C1 segment of cervical spinal cord (tissue), 14 donors: ENCODE results near the gene EML6.

Experiments
- DNase-seq, 14 donors: peaks; one replicate each; lab custom pipeline; 2025; lab: John Stamatoyannopoulos, UW

Gene EML6

GRCh38 chr2:54879032-54879431 lies 155.6 kb downstream of the EML6 start:
- peak in 1 of 14 donors; percentile 56 for DNase-seq

DNA sequence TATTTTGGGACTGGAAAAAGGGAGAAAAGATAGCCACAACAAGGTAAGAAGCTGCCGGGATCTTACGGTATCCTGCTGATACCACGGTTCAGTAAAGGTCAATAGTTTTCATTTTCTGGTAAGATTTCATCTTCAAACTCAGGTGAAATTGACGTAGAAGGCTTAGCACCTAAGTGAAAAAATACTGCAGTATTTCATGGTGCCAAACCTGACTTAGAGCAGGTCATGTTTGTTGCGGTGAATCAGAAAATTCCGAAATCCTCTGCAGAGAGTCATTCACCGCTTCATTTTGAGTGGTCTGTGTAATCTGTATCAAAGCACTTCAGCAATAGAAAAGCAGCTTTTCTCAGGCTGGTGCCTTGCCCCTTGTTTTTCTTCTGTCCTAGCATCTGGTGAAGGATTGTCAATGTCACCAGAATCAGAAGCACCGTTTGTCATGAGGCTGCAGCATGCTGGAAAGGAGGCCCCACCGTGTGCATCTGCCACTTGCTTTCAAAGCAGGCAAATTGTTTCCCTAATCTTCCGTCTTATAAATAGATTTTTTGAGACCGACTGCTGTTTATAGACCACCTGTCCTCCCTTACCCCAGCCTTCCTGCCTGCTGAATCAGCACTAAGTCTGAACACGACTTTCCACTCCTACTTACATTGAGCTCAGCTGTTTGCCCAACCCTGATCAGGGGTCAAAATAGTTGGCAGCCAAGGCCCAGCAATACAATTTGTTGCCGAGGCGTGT lies 156.3 kb downstream of the EML6 start:
- peak in 1 of 14 donors; percentile 84 for DNase-seq

DNA sequence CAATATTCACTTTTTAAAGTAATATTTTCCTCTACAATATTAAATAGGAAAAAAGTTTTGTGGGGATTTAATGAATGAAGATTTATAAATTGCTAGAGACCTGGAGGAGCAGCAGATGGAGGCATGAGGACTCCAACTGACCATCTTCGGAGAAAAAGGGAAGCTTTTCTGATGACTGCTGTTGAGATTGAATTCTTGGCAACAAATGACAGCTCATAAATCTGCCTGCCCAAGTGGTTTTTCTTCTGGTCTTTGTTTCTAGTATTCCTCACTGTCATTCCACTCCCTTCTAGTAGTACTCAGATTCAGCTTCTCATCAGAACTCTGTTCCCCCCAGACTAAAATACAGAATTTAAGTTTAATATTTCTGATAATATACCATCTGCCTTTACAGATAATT lies 157.0 kb downstream of the EML6 start:
- peak in 1 of 14 donors; percentile 83 for DNase-seq

- DNase-seq, result peak in 1 of 14 donors; percentile 15
Measured at GRCh38 chr2:54881759-54882158, 158.3 kb downstream of the EML6 start.

DNA sequence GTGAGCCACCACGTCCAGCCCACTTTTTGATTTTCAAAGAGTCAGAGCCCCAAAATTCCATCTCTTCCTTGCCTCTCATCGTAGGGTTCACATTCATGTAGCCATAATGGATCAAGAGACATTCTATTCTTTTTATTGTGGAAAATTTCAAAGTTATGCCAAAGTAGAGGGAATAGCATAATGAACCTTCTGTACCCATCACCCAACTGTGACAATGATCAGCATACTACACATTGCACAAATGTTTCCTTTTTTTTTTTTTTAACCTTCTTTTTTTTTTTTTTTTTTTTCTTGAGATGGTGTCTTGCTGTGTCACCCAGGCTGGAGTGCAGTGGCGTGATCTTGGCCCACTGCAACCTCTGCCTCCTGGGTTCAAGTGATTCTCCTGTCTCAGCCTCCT lies 162.4 kb downstream of the EML6 start:
- DNase-seq, result no peak

DNA sequence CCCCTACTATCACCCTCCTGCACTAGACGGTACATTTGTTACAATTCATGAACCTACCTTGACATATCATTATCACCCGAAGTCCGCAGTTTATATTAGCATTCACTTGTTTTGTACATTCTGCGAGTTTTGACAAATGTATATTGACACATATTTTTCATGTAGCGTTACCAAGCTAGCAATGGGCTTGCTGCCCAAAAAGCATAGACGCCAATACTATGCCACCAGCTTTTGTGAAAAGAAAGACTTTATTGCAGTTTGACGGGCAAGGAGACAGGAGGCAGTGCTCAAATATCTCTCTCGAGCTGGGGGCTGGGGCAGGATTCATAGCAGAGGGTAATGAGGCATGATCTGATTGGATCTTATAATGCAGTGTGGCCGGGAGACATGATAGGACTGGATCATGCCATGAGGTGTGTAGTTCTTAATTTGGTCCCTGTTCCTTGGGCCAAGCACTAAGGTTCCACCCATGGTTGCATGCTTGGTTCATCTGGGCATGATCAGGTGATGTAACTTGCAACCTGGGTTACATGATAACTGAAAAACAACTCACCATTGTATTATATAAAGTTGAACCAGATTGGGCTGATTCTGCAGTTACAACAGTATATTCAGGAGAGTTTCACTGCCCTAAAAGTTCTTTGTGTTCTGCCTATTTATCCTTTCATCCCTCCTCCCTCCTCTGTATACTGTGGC lies 164.5 kb downstream of the EML6 start:
- DNase-seq, result no peak

GRCh38 chr2:54889053-54889452 lies 165.6 kb downstream of the EML6 start:
- DNase-seq, result no peak

GRCh38 chr2:54891909-54892308 lies 168.4 kb downstream of the EML6 start:
- DNase-seq, result no peak

- DNase-seq, result peak in 1 of 14 donors; percentile 9
Measured at GRCh38 chr2:54894467-54894866, 171.0 kb downstream of the EML6 start.

DNA sequence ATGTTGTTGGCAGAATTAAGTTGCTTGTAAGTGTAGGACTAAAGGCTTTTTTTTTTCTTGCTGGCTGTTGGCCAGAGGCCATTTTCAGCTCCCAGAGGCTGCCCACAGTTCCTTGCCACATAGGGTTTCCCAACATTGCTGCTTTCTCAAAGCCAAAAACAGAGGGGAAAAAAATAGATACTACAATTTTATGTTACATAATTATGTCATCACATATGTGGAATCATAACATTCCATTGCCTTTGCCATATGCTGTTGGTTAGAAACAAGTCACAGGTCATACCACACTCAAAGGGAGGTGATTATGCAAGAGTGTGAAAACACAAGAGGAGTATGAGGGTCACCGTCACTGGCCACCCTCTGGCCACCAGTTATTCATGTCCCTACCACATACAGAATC lies 172.3 kb downstream of the EML6 start:
- DNase-seq, result no peak

DNA sequence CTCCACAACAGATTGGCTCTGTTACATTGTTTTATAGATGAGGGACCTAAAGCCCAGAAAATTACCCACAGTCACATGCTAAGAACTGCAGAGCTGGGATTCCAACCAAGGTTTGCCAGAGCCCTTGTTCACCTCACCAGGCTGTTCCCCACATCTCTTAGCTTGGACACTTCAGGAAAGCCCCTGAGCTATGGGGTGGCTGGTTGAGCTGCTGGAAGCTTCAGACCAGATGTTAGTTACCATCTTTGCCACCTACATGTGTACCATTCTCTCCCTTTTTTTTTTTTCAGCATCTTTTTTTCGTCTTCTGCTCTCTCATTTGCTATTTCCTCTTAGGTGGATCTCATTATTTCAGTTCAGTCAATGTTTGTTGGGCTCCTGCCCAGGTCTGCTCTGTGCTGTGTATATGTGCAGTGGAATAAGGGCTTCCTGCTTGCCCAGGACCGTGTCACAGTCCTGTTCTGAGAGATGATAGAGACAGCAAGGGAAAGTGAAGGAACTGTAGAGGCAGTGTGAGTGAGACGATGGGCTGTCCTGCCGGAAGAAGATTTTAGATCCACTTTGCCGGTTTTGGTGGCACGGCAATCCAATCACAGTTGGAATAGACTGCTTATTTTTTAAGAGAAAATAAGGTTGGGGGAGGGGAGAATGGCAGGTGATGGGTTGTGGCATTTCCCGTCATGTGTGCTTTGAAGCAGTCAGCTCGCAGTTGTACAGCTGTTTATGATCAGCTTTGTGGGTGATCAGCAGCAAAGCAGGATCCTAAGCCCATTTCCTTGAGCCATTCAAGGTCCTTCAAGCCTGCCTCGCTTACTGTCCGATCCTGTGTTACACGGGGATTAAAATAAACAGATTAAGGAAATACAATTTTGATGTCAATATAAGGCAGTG lies 174.2 kb downstream of the EML6 start:
- DNase-seq, result peak in 1 of 14 donors; percentile 62

DNA sequence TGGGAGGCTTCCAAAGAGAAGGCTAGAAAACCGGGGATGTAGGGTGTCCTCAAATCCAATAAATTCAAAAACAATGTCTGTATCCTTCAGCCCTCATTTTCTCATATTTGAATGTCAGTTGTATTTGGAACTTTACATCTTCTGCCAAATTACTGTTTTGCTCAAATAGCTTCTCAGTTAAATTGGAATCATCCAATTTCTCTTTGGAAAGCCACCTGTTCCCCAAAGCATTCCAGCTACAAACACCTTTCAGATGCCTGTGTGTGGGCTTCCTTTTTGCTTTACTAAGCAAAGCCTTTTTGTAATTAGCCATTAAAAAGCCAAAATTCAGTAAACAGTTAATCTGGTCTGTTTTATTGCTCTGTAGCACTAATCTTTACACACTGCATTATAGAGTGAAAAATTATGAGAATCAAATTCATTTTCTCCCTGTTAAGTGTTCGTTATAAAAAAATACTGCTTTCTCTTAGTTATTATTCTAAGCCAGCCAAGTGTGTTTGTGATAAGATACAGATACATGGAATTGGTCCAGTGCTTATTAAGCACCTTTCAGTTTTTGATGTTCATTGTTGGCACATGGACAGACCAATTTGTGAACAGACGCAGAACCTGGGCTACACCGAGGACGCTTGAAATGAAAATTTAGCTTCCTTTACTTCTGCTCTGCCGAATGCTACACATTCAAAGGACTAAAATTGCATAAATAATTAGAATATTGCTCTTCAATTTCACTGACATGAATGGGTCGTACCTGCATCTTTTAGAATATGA lies 175.2 kb downstream of the EML6 start:
- DNase-seq, result peak in 1 of 14 donors; percentile 82

DNA sequence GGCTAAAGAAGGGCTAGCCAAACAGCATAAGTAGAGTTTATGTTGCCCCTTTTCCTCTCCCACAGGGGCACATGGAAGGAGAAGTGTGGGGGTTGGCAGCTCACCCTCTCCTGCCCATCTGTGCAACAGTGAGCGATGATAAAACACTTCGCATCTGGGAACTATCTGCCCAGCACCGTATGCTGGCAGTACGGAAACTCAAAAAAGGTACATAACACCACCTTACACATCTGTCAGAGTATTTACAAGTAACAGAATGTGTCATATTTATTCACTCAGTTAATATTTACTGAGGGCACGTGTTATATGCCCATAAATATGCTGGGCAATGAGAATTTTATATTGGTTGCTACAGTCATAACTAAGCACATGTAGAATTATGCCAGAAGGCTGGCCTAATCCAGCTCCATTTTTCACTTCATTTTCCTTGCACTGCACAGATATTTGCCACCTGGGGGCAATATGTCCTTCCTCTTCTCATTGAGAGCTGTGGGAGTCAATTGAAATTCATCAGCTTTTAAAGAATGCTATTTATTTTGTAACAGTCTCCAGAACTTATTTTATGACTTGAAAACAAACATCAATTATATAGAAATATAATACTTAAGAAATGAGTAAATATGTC lies 176.2 kb downstream of the EML6 start:
- DNase-seq, result peak in 1 of 14 donors; percentile 73

DNA sequence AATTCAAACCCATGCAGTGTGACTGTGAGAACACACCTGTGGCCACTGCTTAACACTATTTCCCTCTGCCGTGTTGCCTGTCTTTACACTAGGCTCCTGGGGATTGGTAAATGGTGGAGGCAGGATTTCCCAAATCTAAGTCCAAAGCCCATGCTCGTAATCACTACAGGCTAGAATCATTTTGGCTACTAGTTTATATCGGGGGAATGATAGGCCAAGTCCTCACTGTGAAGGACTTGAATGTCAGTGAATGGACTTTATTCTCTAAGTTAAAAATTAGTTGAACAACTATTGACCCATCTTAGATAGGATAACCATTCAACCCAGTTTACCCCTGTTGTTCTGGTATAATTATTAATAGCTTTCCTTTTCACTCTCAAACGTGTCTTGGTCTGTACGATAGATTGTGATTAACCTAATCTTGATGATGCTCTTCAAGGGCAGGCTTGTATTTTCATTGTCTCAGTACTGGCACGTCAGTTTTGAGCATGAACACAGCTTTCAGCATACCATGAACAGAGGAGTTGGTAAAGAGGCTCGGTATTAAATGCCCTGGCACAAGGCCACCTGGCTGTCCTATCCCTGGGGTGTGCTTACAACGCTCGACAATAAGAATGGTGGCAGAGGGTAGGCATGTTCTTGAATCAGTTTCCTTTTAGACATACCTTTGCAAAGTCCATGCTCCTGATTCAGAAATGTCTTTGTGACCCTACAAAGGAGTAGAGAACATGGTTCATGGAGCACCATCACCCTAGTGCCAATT lies 177.9 kb downstream of the EML6 start:
- peak in 1 of 14 donors; percentile 11 for DNase-seq

DNA sequence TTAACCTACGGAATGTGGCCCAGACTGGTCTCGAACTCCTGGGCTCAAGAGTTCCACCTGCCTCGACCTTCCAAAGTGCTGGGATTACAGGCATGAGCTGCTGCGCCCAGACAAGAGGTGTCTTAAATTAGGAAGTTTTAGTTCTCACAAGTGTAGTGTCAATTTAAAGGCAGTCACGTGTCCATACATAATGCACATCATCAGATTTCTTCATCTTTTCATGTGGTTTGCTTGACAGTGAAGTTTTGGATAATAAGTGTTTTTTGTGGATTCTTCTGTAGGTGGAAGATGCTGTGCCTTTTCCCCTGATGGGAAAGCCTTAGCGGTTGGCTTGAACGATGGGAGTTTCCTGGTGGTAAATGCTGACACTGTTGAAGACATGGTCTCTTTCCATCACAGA lies 179.3 kb downstream of the EML6 start:
- no peak for DNase-seq

GRCh38 chr2:54903736-54904554 lies 180.5 kb downstream of the EML6 start:
- DNase-seq, result no peak

- DNase-seq, result no peak
Measured at GRCh38 chr2:54904836-54905235, 181.4 kb downstream of the EML6 start.

GRCh38 chr2:54906716-54907115 lies 183.3 kb downstream of the EML6 start:
- DNase-seq, result peak in 6 of 14 donors; percentile 19 to 99 (median 42)

DNA sequence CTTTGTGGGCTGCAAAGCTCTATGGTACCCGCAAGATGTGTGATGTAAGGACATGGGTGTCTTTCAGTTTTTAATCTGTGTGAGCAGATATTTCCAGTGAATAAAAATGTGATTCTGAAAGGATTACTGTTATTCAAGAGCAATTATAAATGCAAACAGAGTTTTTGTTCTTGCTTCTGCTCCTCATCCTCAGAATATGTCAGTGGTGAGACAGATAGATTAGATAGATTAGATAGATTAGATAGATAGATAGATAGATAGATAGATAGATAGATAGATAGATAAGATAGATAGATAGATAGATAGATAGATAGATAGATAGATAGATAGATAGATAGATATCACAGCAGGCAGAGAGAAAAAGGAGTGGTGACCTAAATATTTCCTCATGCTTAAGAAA lies 184.2 kb downstream of the EML6 start:
- DNase-seq, result no peak
